NT2/D1 (cell line): ENCODE data around the gene MTRF1.

ENCODE experiments used
- SUZ12 ChIP-seq: IDR thresholded peaks from 2 replicates; pipeline ENCODE4 v1.6.1; 2011; ENCODE audit not compliant: insufficient read length, insufficient read depth; ENCODE audit errors: extremely low read depth
- YY1 ChIP-seq: IDR thresholded peaks from 2 replicates; pipeline ENCODE4 v1.6.1; 2011; ENCODE audit not compliant: insufficient read length, insufficient read depth
- ZNF274 ChIP-seq: IDR thresholded peaks from 2 replicates; pipeline ENCODE4 v1.6.1; 2011; ENCODE audit warnings: mild to moderate bottlenecking, low read depth, low read length

GRCh38 chr13:41212881-41213280 is 50.5 kb downstream of the MTRF1 start:
- TF ChIP-seq ZNF274 (no peak), YY1 (no peak), SUZ12 (no peak)
